ENCODE measurements around the gene ITIH5. TPM values are rescaled to one million over a fixed set of nuclear protein-coding genes. Genes with fewer than 3 reads are reported as not detected.
"Not testable (repeated sequence)": the region's sequence is repeated elsewhere in the genome, so short reads cannot be mapped to it uniquely, and the experiment has no call there.

The ITIH5 gene
- total RNA-seq = 10 to 100 TPM; 10.9 to 68.5 TPM
- 1 to 10 TPM in 1 of 2 donors, under 1 TPM in 1; 0.88 to 1.9 TPM for polyA plus RNA-seq
- long read RNA-seq, donor 1, full-length matches to known transcripts = 4 of 11 reads
- long read RNA-seq, donor 1, partial matches to known transcripts = 7 of 11 reads
- long read RNA-seq, donor 1, other reads (novel, unspliced or antisense) = 0 of 11 reads
- long read RNA-seq, donor 2 = 0 reads
- long read RNA-seq, donor 3, full-length matches to known transcripts = 2 of 2 reads
- long read RNA-seq, donor 3, partial matches to known transcripts = 0 of 2 reads
- long read RNA-seq, donor 3, other reads (novel, unspliced or antisense) = 0 of 2 reads
- long read RNA-seq, donor 4, partial matches to known transcripts = 0 of 1 reads
- long read RNA-seq, donor 4, other reads (novel, unspliced or antisense) = 0 of 1 reads
- long read RNA-seq, donor 5, full-length matches to known transcripts = 3 of 3 reads
- long read RNA-seq, donor 5, partial matches to known transcripts = 0 of 3 reads
- long read RNA-seq, donor 5, other reads (novel, unspliced or antisense) = 0 of 3 reads

DNA sequence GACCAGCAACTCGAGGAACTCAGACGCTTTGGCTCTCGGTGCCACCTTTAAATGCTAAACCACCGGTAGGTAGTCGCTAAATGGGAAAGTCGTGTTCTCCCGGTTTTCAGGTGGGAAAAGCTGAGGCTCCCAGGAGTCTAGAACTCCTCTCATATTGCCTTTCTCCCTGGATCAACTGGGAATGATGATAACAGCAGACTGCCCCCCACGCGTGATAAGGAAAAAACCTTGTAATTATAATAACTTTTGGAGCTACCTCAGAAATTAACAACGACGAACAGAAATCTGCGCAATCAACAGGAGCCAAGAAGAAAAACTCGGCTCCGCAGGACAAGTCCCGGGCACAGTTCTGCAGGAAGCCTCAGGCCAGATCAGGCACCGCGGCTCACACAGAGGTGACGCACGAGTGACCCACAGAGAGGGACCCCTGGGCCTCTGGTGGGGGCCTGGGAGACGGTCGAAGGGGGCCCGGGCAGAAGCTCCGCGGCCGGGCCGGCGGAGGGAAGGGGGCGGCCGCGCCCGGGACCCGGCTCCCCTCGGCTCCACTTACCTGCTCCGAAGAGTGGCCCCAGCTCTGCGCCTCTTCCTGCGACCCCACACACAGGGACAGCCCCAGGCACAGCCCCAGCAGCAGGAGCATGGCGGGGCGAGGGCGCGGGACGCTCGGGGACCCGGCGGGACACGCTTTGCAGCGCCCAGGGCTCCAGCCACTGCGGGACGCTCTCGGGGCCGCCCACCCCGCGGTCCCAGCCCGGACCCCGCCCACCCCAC lies at the start of gene ITIH5:
ITIH5 (minus strand) TSS at position 714 of the 771 bp plus-strand sequence; CDS start at position 640, 74 bp downstream.
- peak; percentile 14 for ATAC-seq (ENCODE audit: insufficient read depth, low FRiP score)
- Histone ChIP-seq H3K27ac (ENCODE audit: low read depth in 1 of 2, low read length in 1 of 2) (peak within 1 kb of the TSS in 1 of 2 donors; percentile 20), H3K27me3 (ENCODE audit: control insufficient read depth in 3 of 3, insufficient read depth in 3 of 3, low read length in 2 of 3) (peaks cover 0 to 35% (median 14%) of the 10 kb centered on the region in 3 donors), H3K4me3 (peak within 1 kb of the TSS; percentile 72), H3K36me3 (ENCODE audit: control insufficient read depth in 4 of 4, insufficient read depth in 4 of 4, low read length in 4 of 4) (no peaks in the 10 kb centered on the region), H3K9me3 (ENCODE audit: control insufficient read depth in 4 of 4, insufficient read depth in 3 of 4, low read length in 3 of 4) (no peaks in the 10 kb centered on the region), H3K4me1 (ENCODE audit: control insufficient read depth in 5 of 5, insufficient read depth in 5 of 5, low read length in 5 of 5) (peaks cover 0 to 7% (median 5%) of the 10 kb centered on the region in 5 donors), H3K9ac (ENCODE audit: insufficient read depth in 1 of 2, low read length in 2 of 2) (peak within 1 kb of the TSS in 1 of 2 donors; percentile 71)
- WGBS, 2 donors = 1 to 2% methylated on average over 34 to 54 of the region's 54 CpGs
- peak; percentile 35 to 39 (median 39) for DNase-seq
- TF ChIP-seq, protein P1, sequence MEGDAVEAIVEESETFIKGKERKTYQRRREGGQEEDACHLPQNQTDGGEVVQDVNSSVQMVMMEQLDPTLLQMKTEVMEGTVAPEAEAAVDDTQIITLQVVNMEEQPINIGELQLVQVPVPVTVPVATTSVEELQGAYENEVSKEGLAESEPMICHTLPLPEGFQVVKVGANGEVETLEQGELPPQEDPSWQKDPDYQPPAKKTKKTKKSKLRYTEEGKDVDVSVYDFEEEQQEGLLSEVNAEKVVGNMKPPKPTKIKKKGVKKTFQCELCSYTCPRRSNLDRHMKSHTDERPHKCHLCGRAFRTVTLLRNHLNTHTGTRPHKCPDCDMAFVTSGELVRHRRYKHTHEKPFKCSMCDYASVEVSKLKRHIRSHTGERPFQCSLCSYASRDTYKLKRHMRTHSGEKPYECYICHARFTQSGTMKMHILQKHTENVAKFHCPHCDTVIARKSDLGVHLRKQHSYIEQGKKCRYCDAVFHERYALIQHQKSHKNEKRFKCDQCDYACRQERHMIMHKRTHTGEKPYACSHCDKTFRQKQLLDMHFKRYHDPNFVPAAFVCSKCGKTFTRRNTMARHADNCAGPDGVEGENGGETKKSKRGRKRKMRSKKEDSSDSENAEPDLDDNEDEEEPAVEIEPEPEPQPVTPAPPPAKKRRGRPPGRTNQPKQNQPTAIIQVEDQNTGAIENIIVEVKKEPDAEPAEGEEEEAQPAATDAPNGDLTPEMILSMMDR (IDR thresholded peaks at IDR 0.05; ENCODE audit: control extremely low read depth, extremely low read depth) = no peak

DNA sequence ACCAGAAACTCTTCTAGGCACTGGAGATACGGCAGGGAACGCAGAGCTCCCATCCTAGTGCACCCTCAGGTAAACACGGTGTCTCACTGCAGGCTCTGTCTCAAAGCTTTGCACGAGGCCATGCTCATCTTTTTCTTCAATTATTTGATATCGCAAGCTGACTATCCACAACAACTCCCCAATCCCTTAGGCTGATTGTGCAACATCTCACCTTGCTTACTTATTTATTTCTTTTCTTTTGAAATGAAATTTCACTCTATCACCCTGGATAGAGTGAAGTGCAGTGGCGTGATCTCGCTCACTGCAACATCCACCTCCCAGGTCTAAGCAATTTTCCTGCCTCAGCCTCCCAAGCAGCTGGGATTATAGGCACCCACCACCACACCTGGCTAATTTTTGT lies 48.7 kb upstream of the ITIH5 start:
- TF ChIP-seq, protein P1 (IDR thresholded peaks at IDR 0.05; ENCODE audit: control extremely low read depth, extremely low read depth) = no peak
- no peaks in the 10 kb centered on the region for H3K36me3 ChIP-seq (ENCODE audit: control insufficient read depth in 4 of 4, insufficient read depth in 4 of 4, low read length in 4 of 4)
- WGBS, 2 donors = 92 to 95% methylated on average over 7 of the region's 7 CpGs
- no peak overlapping the region for H3K9ac ChIP-seq (ENCODE audit: insufficient read depth in 1 of 2, low read length in 2 of 2)
- H3K4me3 ChIP-seq = no peak overlapping the region
- DNase-seq (no peak), ATAC-seq (ENCODE audit: insufficient read depth, low FRiP score) (no peak)
- H3K9me3 ChIP-seq (ENCODE audit: control insufficient read depth in 4 of 4, insufficient read depth in 3 of 4, low read length in 3 of 4) = no peaks in the 10 kb centered on the region
- no peaks in the 10 kb centered on the region for H3K4me1 ChIP-seq (ENCODE audit: control insufficient read depth in 5 of 5, insufficient read depth in 5 of 5, low read length in 5 of 5)
- H3K27me3 ChIP-seq (ENCODE audit: control insufficient read depth in 3 of 3, insufficient read depth in 3 of 3, low read length in 2 of 3) = no peaks in the 10 kb centered on the region
- H3K27ac ChIP-seq (ENCODE audit: low read depth in 1 of 2, low read length in 1 of 2) = no peak overlapping the region

DNA sequence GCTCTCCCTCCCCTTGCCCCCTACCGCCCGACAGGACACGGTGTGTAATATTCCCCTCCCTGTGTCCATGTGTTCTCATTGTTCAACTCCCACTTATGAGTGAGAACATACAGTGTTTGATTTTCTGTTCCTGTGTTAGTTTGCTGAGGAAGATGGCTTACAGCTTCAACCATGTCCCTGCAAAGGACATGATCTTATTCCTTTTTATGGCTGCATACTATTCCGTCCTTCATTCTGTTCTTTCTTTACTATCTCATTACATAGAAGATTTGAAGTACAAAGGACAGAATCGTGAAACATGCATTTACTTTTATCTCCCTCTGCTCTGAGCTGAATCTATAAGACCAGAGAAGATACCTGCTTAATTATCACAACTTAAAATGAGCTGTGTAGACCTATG lies 44.3 kb upstream of the ITIH5 start:
- not testable (repeated sequence) for DNase-seq; H3K27me3 ChIP-seq (ENCODE audit: control insufficient read depth in 3 of 3, insufficient read depth in 3 of 3, low read length in 2 of 3); H3K36me3 ChIP-seq (ENCODE audit: control insufficient read depth in 4 of 4, insufficient read depth in 4 of 4, low read length in 4 of 4); H3K4me1 ChIP-seq (ENCODE audit: control insufficient read depth in 5 of 5, insufficient read depth in 5 of 5, low read length in 5 of 5); ATAC-seq (ENCODE audit: insufficient read depth, low FRiP score); H3K4me3 ChIP-seq; H3K9me3 ChIP-seq (ENCODE audit: control insufficient read depth in 4 of 4, insufficient read depth in 3 of 4, low read length in 3 of 4); H3K27ac ChIP-seq (ENCODE audit: low read depth in 1 of 2, low read length in 1 of 2); H3K9ac ChIP-seq (ENCODE audit: insufficient read depth in 1 of 2, low read length in 2 of 2)
- WGBS, 2 donors = 87 to 96% methylated on average over 5 of the region's 5 CpGs

DNA sequence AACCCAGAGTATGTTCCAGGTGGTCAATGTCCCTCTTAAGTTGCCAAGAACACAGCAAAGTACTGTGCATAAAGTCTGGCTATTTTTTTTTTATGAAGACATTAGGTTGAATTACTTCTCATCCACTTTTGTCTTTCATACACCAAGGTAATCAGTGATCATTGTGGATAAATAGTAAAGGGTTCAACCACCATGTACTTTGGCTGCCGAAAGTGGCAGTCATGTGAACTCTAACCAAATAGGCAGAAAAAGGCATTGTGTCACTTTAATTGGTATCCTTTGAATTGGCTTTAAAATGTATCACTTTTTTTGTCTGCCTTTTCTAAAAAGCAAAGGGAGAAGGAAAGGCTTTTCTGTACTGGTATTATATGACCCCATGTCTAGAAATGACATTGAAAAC lies 43.7 kb upstream of the ITIH5 start:
- no peaks in the 10 kb centered on the region for H3K4me1 ChIP-seq (ENCODE audit: control insufficient read depth in 5 of 5, insufficient read depth in 5 of 5, low read length in 5 of 5)
- WGBS, 2 donors = 94 to 100% methylated on average over 1 of the region's 1 CpG
- ATAC-seq (ENCODE audit: insufficient read depth, low FRiP score) = no peak
- TF ChIP-seq, protein P1 (IDR thresholded peaks at IDR 0.05; ENCODE audit: control extremely low read depth, extremely low read depth) = no peak
- H3K27me3 ChIP-seq (ENCODE audit: control insufficient read depth in 3 of 3, insufficient read depth in 3 of 3, low read length in 2 of 3) = no peaks in the 10 kb centered on the region
- H3K9me3 ChIP-seq (ENCODE audit: control insufficient read depth in 4 of 4, insufficient read depth in 3 of 4, low read length in 3 of 4) = no peaks in the 10 kb centered on the region
- H3K27ac ChIP-seq (ENCODE audit: low read depth in 1 of 2, low read length in 1 of 2) = no peak overlapping the region
- no peak overlapping the region for H3K4me3 ChIP-seq
- no peak overlapping the region for H3K9ac ChIP-seq (ENCODE audit: insufficient read depth in 1 of 2, low read length in 2 of 2)
- no peaks in the 10 kb centered on the region for H3K36me3 ChIP-seq (ENCODE audit: control insufficient read depth in 4 of 4, insufficient read depth in 4 of 4, low read length in 4 of 4)
- no peak for DNase-seq

Data from lung (tissue), 16 donors.